Neural progenitor cell (in vitro differentiated cells): ENCODE results near the gene NXF1. TPM values are rescaled to one million over a fixed set of nuclear protein-coding genes. Genes with fewer than 3 reads are reported as not detected.

Experiments used
- DNase-seq: peaks from one replicate; pipeline ENCODE4 v3.0.0-alpha.2; 2016; ENCODE audit warnings: low spot score
- H2AFZ ChIP-seq: fragments of 200-600 bp; sonication (generic); replicated peaks from 2 replicates; pipeline ENCODE4 v1.6.1; 2016; ENCODE audit warnings: antibody characterized with exemption
- H3F3A ChIP-seq: fragments of 200-600 bp; sonication (generic); 2 replicates; pipeline ENCODE4 v1.6.1; 2016; ENCODE audit warnings: antibody characterized with exemption, low read depth
- H3K27ac ChIP-seq: fragments of 200-600 bp; sonication (generic); 2 replicates; pipeline ENCODE4 v1.5.1; 2016; ENCODE audit warnings: mild to moderate bottlenecking
- H3K27me3 ChIP-seq: fragments of 200-600 bp; sonication (generic); 2 replicates; pipeline ENCODE4 v1.6.1; 2016; ENCODE audit warnings: mild to moderate bottlenecking, moderate library complexity
- H3K36me3 ChIP-seq: fragments of 200-600 bp; sonication (generic); 2 replicates; pipeline ENCODE4 v1.5.1; 2016
- H3K4me1 ChIP-seq: fragments of 200-600 bp; sonication (generic); 2 replicates; pipeline ENCODE4 v1.6.1; 2016; ENCODE audit warnings: mixed run types
- H3K4me2 ChIP-seq: fragments of 200-600 bp; sonication (generic); 2 replicates; pipeline ENCODE4 v1.6.1; 2016
- H3K4me3 ChIP-seq: fragments of 200-600 bp; sonication (generic); 2 replicates; pipeline ENCODE4 v1.5.1; 2016
- H3K79me2 ChIP-seq: fragments of 200-600 bp; sonication (generic); 2 replicates; pipeline ENCODE4 v1.6.1; 2016; ENCODE audit warnings: low read depth
- H3K9ac ChIP-seq: fragments of 200-600 bp; sonication (generic); 2 replicates; pipeline ENCODE4 v1.6.1; 2016
- H3K9me3 ChIP-seq: fragments of 200-600 bp; sonication (generic); 2 replicates; pipeline ENCODE4 v1.5.1; 2016; ENCODE audit warnings: low read depth
- H4K20me1 ChIP-seq: fragments of 200-600 bp; sonication (generic); 2 replicates; pipeline ENCODE4 v1.6.1; 2016; ENCODE audit warnings: low read depth
- H3K27ac Mint-ChIP-seq: 3 replicates; pipeline ENCODE4 v1.8.0; 2021; ENCODE audit warnings: mixed read lengths
- H3K27me3 Mint-ChIP-seq: 2 replicates; pipeline ENCODE4 v1.8.0; 2022; ENCODE audit warnings: low read depth, mild to moderate bottlenecking, inconsistent platforms, moderate library complexity, mixed read lengths; ENCODE audit not compliant: insufficient read depth
- H3K36me3 Mint-ChIP-seq: 3 replicates; pipeline ENCODE4 v1.8.0; 2021; ENCODE audit warnings: mixed read lengths
- H3K4me1 Mint-ChIP-seq: 3 replicates; pipeline ENCODE4 v1.8.0; 2021; ENCODE audit warnings: mixed read lengths
- H3K4me3 Mint-ChIP-seq: 3 replicates; pipeline ENCODE4 v1.8.0; 2021; ENCODE audit warnings: mild to moderate bottlenecking, moderate library complexity, mixed read lengths
- H3K9me3 Mint-ChIP-seq: 3 replicates; pipeline ENCODE4 v1.8.0; 2020; ENCODE audit warnings: mixed read lengths
- EZH2 ChIP-seq: fragments of 200-600 bp; sonication (generic); IDR thresholded peaks from 2 replicates; pipeline ENCODE4 v1.6.1; 2017; ENCODE audit warnings: antibody characterized with exemption, mild to moderate bottlenecking, moderate library complexity
- EZH2phosphoT487 ChIP-seq: fragments of 200-600 bp; sonication (generic); IDR thresholded peaks from 2 replicates; pipeline ENCODE4 v1.6.1; 2017; ENCODE audit warnings: antibody characterized with exemption
- total RNA-seq: library from RNA; depleted of rRNA; stranded (reverse); fragments of >200 nt; gene quantifications from 2 replicates; pipeline ENCODE4 v1.2.3, GENCODE V29; 2015; ENCODE audit warnings: low replicate concordance
- TF ChIP-seq, protein P1 (sequence below): fragments of 200-600 bp; sonication (generic); IDR thresholded peaks from 2 replicates; pipeline ENCODE4 v1.5.1; 2017; ENCODE audit warnings: antibody characterized with exemption, mild to moderate bottlenecking

NXF1 gene
- total RNA-seq, 1 donor from 2014 or later = 23.6 TPM

DNA sequence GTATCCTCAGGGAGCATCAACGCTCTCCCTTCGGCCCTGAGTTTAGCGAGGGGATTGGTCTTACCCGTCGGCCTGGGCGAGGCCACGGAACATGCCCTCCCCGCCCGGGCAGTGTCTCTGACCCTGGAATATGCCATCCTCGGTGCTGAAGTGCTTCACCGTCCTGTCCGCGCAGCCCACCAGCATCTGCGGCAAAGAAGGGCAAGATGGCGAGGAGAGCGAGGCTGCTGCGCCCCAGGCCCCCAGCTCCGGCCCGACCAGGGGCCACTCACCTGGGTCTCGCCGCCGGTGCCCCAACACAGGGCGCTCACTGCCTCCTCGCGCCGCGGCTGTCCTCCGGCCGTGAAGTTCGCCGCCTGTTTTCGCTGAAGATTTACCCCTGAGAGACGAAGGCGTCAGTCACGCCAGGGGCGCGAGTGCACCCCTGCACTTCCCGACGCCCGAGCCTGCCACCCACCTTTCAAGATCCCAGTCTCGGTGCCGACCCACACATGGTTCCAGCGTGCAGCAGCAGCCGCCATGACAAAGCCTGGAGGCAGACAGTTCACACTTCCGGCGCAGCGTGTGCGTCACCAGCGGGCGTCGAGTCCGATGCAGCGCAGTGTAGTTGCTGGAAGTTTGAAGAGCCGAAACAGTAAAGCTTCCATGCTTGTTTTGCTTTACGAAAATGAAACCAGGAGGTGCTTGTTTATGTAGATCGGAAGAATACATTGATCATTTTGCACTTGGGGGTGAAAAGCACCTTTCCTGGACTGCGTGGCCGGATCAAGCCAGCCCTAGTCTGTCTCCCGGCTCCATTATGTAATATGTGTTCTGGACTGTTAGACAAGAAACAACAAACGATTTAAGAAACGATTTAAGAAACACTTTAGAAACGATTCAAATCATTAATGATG is 34.1 kb upstream of the NXF1 start, which contains the start of gene WDR74:
TSS of gene WDR74 (minus strand) at position 541 of the 896 bp plus-strand sequence. CDS start at position 521, 20 bp downstream.
- Mint-ChIP-seq H3K4me1 (peaks cover 29% of the 10 kb centered on the region), H3K9me3 (no peaks in the 10 kb centered on the region), H3K36me3 (peaks cover 11% of the 10 kb centered on the region), H3K4me3 (no peak within 1 kb of the TSS), H3K27ac (peak within 1 kb of the TSS; percentile 95), H3K27me3 (peaks cover 6% of the 10 kb centered on the region)
- Histone ChIP-seq H3K9me3 (no peaks in the 10 kb centered on the region), H3K27ac (peak within 1 kb of the TSS; percentile 99), H3K9ac (peak within 1 kb of the TSS; percentile 82), H3K79me2 (peaks cover 35% of the 10 kb centered on the region), H3K4me2 (peak within 1 kb of the TSS; percentile 89), H3K4me3 (peak within 1 kb of the TSS; percentile 90), H3K4me1 (peaks cover 6% of the 10 kb centered on the region), H4K20me1 (no peaks in the 10 kb centered on the region), H3K27me3 (no peaks in the 10 kb centered on the region), H3K36me3 (no peaks in the 10 kb centered on the region), H3F3A (peaks cover 51% of the 10 kb centered on the region), H2AFZ (peak within 1 kb of the TSS; percentile 58)
- TF ChIP-seq, protein P1, sequence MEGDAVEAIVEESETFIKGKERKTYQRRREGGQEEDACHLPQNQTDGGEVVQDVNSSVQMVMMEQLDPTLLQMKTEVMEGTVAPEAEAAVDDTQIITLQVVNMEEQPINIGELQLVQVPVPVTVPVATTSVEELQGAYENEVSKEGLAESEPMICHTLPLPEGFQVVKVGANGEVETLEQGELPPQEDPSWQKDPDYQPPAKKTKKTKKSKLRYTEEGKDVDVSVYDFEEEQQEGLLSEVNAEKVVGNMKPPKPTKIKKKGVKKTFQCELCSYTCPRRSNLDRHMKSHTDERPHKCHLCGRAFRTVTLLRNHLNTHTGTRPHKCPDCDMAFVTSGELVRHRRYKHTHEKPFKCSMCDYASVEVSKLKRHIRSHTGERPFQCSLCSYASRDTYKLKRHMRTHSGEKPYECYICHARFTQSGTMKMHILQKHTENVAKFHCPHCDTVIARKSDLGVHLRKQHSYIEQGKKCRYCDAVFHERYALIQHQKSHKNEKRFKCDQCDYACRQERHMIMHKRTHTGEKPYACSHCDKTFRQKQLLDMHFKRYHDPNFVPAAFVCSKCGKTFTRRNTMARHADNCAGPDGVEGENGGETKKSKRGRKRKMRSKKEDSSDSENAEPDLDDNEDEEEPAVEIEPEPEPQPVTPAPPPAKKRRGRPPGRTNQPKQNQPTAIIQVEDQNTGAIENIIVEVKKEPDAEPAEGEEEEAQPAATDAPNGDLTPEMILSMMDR = no peak
- TF ChIP-seq EZH2 = no peak
- TF ChIP-seq EZH2phosphoT487 = no peak
- peak; percentile 93 for DNase-seq

- H3K4me1 Mint-ChIP-seq = peaks cover 30% of the 10 kb centered on the region
- Histone ChIP-seq H3F3A (peaks cover 39% of the 10 kb centered on the region), H3K4me1 (peaks cover 9% of the 10 kb centered on the region), H3K27me3 (no peaks in the 10 kb centered on the region), H3K4me2 (no peak overlapping the region), H3K36me3 (no peaks in the 10 kb centered on the region), H3K4me3 (no peak overlapping the region), H3K27ac (no peak overlapping the region), H2AFZ (no peak overlapping the region), H3K9me3 (no peaks in the 10 kb centered on the region), H3K9ac (no peak overlapping the region), H3K79me2 (peaks cover 43% of the 10 kb centered on the region), H4K20me1 (peaks cover 16% of the 10 kb centered on the region)
- H3K4me3 Mint-ChIP-seq = peak overlapping the region; percentile 9
- H3K9me3 Mint-ChIP-seq = no peaks in the 10 kb centered on the region
- H3K36me3 Mint-ChIP-seq = peaks cover 13% of the 10 kb centered on the region
- no peak for TF ChIP-seq EZH2
- TF ChIP-seq, protein P1 = no peak
- DNase-seq = no peak
- H3K27ac Mint-ChIP-seq = no peak overlapping the region
- H3K27me3 Mint-ChIP-seq = peaks cover 12% of the 10 kb centered on the region
Measured at GRCh38 chr11:62835336-62835735, 30.1 kb upstream of the NXF1 start.

- TF ChIP-seq, protein P1 = no peak
- TF ChIP-seq EZH2phosphoT487 = no peak
- no peak for TF ChIP-seq EZH2
- Histone ChIP-seq H2AFZ (peak within 1 kb of the TSS; percentile 77), H3K4me2 (peak within 1 kb of the TSS; percentile 87), H3K27ac (peak within 1 kb of the TSS; percentile 79), H3K4me3 (peak within 1 kb of the TSS; percentile 91), H4K20me1 (peaks cover 16% of the 10 kb centered on the region), H3K9ac (peak within 1 kb of the TSS; percentile 65), H3K36me3 (no peaks in the 10 kb centered on the region), H3F3A (peaks cover 25% of the 10 kb centered on the region), H3K27me3 (no peaks in the 10 kb centered on the region), H3K79me2 (peaks cover 51% of the 10 kb centered on the region), H3K9me3 (no peaks in the 10 kb centered on the region), H3K4me1 (peaks cover 12% of the 10 kb centered on the region)
- H3K4me1 Mint-ChIP-seq = peaks cover 19% of the 10 kb centered on the region
- no peak for DNase-seq
- H3K4me3 Mint-ChIP-seq = peak within 1 kb of the TSS; percentile 97
- H3K27ac Mint-ChIP-seq = peak within 1 kb of the TSS; percentile 99
- no peaks in the 10 kb centered on the region for H3K9me3 Mint-ChIP-seq
- H3K27me3 Mint-ChIP-seq = peaks cover 9% of the 10 kb centered on the region
- H3K36me3 Mint-ChIP-seq = peaks cover 12% of the 10 kb centered on the region
Measured at GRCh38 chr11:62832336-62833234, 27.3 kb upstream of the NXF1 start, which contains the start of gene TEX54. TSS of gene TEX54 (minus strand) at chr11:62832841.
